HepG2 (cell line): ENCODE results near the gene PLBD2. TPM values are rescaled to one million over a fixed set of nuclear protein-coding genes. Genes with fewer than 3 reads are reported as not detected.

ENCODE experiments used
- ATAC-seq: fragments of 200-7000 bp; cut with Tn5 transposase; 3 replicates; pipeline ENCODE4 v1.9.1; 2020; ENCODE audit warnings: mild to moderate bottlenecking, moderate library complexity
- BruUV-seq: library from RNA; stranded (reverse); fragments of 400-500 nt; replicated peaks from 2 replicates; lab custom pipeline; 2021; lab: Mats Ljungman, UMichigan
- CTCF ChIA-PET: fragments of 300-600 bp; formaldehyde crosslinking; extraction: SDS; loops from one replicate; lab custom pipeline; 2021; ENCODE audit warnings: low total read pairs, inconsistent platforms, low intra/inter-chr PET ratio; lab: Yijun Ruan, JAX
- POLR2A ChIA-PET: fragments of 350-600 bp; sonication (Branson Sonifier 250); formaldehyde crosslinking; loops from one replicate; lab custom pipeline; 2020; ENCODE audit warnings: antibody characterized with exemption, inconsistent platforms; lab: Yijun Ruan, JAX
- DNase-seq: peaks from one replicate; pipeline ENCODE4 v3.0.0-alpha.2; 2015; ENCODE audit warnings: low spot score
- FAIRE-seq: peaks from 3 replicates; lab custom pipeline; 2011; peaks lifted over from hg19 to GRCh38; lab: Jason Lieb, UNC
- H2AFZ ChIP-seq: one replicate; pipeline ENCODE4 v1.6.1; 2011; ENCODE audit warnings: low read length, inconsistent platforms
- H3K27ac ChIP-seq: fragments of 300-600 bp; 3 replicates; pipeline ENCODE4 v1.8.0; 2011; ENCODE audit warnings: mixed run types, mild to moderate bottlenecking, mixed read lengths, low read length, inconsistent platforms; ENCODE audit not compliant: insufficient read depth; ENCODE audit errors: extremely low read length
- H3K27me3 ChIP-seq, 2 experiments: fragments of 200-600 bp in 1 of 2; 2 replicates in 1 of 2; 3 replicates in 1 of 2; pipeline versions ENCODE4 v1.6.0 to v1.8.0; 2011; ENCODE audit warnings: low read length in 2 of 2, mild to moderate bottlenecking in 2 of 2, moderate library complexity in 2 of 2, inconsistent platforms in 1 of 2; ENCODE audit not compliant: insufficient read depth in 2 of 2, control insufficient read depth in 1 of 2
- H3K36me3 ChIP-seq, 2 experiments: fragments of 200-600 bp in 1 of 2; replicated peaks in 1 of 2; 2 replicates in 1 of 2; 3 replicates in 1 of 2; pipeline versions ENCODE4 v1.5.1 to v1.8.0; 2011; ENCODE audit warnings: low read length in 2 of 2, inconsistent platforms in 1 of 2; ENCODE audit not compliant: insufficient read depth in 2 of 2, control insufficient read depth in 1 of 2
- H3K4me1 ChIP-seq: 2 replicates; pipeline ENCODE4 v1.5.1; 2012; ENCODE audit warnings: low read length, inconsistent platforms; ENCODE audit not compliant: insufficient read depth
- H3K4me2 ChIP-seq: 2 replicates; pipeline ENCODE4 v1.6.0; 2011; ENCODE audit warnings: low read depth, low read length, inconsistent platforms
- H3K4me3 ChIP-seq, 3 experiments: fragments of 200-600 bp in 1 of 3; sonication (generic), shearing (Covaris generic) in 1 of 3; replicated peaks in 1 of 3; 2 replicates each; pipeline ENCODE4 v1.5.1; 2011 to 2016; ENCODE audit warnings: low read length in 3 of 3, inconsistent platforms in 2 of 3, low read depth in 2 of 3, mild to moderate bottlenecking in 2 of 3, control low read depth in 1 of 3, mixed read lengths in 1 of 3; ENCODE audit not compliant: insufficient read depth in 1 of 3
- H3K79me2 ChIP-seq: one replicate; pipeline ENCODE4 v1.6.1; 2011; ENCODE audit warnings: low read length, inconsistent platforms; ENCODE audit not compliant: insufficient read depth
- H3K9ac ChIP-seq: 2 replicates; pipeline ENCODE4 v1.6.0; 2011; ENCODE audit warnings: mild to moderate bottlenecking, low read depth, low read length, inconsistent platforms; ENCODE audit not compliant: insufficient read depth
- H3K9me3 ChIP-seq: 2 replicates; pipeline ENCODE4 v1.5.1; 2012; ENCODE audit warnings: mild to moderate bottlenecking, low read length
- H4K20me1 ChIP-seq: 2 replicates; pipeline ENCODE4 v1.6.0; 2011; ENCODE audit warnings: inconsistent platforms, mild to moderate bottlenecking, low read length, moderate library complexity; ENCODE audit not compliant: insufficient read depth
- EED ChIP-seq: sonication (generic); formaldehyde crosslinking; IDR thresholded peaks from 2 replicates; pipeline ENCODE4 v1.5.0; 2020; ENCODE audit warnings: mild to moderate bottlenecking, missing genetic modification reagents
- FOXA3 ChIP-seq: IDR thresholded peaks from 2 replicates; pipeline ENCODE4 v1.6.1; 2016; ENCODE audit warnings: missing genetic modification reagents, missing compliant biosample characterization
- GZF1 ChIP-seq: sonication (generic); formaldehyde crosslinking; IDR thresholded peaks from 2 replicates; pipeline ENCODE4 v1.5.1; 2020; ENCODE audit warnings: mild to moderate bottlenecking, missing genetic modification reagents
- IRF2 ChIP-seq: IDR thresholded peaks from 2 replicates; pipeline ENCODE4 v1.6.1; 2018; ENCODE audit warnings: missing genetic modification reagents, missing compliant biosample characterization
- MEF2D ChIP-seq: sonication (generic); formaldehyde crosslinking; IDR thresholded peaks from 2 replicates; pipeline ENCODE4 v1.5.1; 2020; ENCODE audit warnings: mild to moderate bottlenecking, missing genetic modification reagents
- PHB2 ChIP-seq: fragments of 450-650 bp; IDR thresholded peaks from 2 replicates; pipeline ENCODE4 v1.6.1; 2018; ENCODE audit not compliant: partially characterized antibody
- PITX1 ChIP-seq: sonication (generic); formaldehyde crosslinking; IDR thresholded peaks from 2 replicates; pipeline ENCODE4 v1.5.1; 2020; ENCODE audit warnings: mild to moderate bottlenecking, missing genetic modification reagents
- RAD21 ChIP-seq: fragments of 450-650 bp; formaldehyde crosslinking; IDR thresholded peaks from 2 replicates; pipeline ENCODE4 v1.5.0; 2020; ENCODE audit warnings: mild to moderate bottlenecking
- SMC3 ChIP-seq: IDR thresholded peaks from 2 replicates; pipeline ENCODE4 v1.6.1; 2011; ENCODE audit warnings: low read length, improper control_type of control experiment
- XRCC5 ChIP-seq: fragments of 200-400 bp; formaldehyde crosslinking; optimal IDR thresholded peaks from 2 replicates; pipeline ENCODE3; 2017; ENCODE audit warnings: mild to moderate bottlenecking, low read length
- ZMYM3 ChIP-seq: sonication (generic); formaldehyde crosslinking; IDR thresholded peaks from 2 replicates; pipeline ENCODE4 v1.5.1; 2020; ENCODE audit warnings: mild to moderate bottlenecking, missing genetic modification reagents
- ZNF350 ChIP-seq: sonication (generic); formaldehyde crosslinking; IDR thresholded peaks from 2 replicates; pipeline ENCODE4 v1.4.0; 2020; ENCODE audit warnings: mild to moderate bottlenecking, low read depth, missing genetic modification reagents, borderline replicate concordance
- ZNF530 ChIP-seq: sonication (generic); formaldehyde crosslinking; IDR thresholded peaks from 2 replicates; pipeline ENCODE4 v1.5.0; 2020; ENCODE audit warnings: low read depth, mild to moderate bottlenecking, missing genetic modification reagents
- ZNF550 ChIP-seq: sonication (generic); formaldehyde crosslinking; IDR thresholded peaks from 2 replicates; pipeline ENCODE4 v1.4.0; 2020; ENCODE audit warnings: mild to moderate bottlenecking, missing genetic modification reagents, borderline replicate concordance
- WGBS: methylation state at CpG from one replicate; pipeline ENCODE4 v1.1.6; 2017; ENCODE audit warnings: low lambda C conversion rate; 5-methylcytosine and 5-hydroxymethylcytosine counted together
- in situ Hi-C: cut with HindIII; loops from 2 replicates; pipeline ENCODE4 v1.10.0; 2017; ENCODE audit warnings: low pct_unique_long_range_greater_than_20kb; ENCODE audit not compliant: extremely low pct_ligation_motif_present
- intact Hi-C: fragments of 100-400 bp; cut with micrococcal nuclease; formaldehyde crosslinking; loops from one replicate; pipeline ENCODE4 v1.10.0; 2022; ENCODE audit not compliant: unreplicated experiment
- polyA plus RNA-seq, 8 experiments: library from polyadenylated mRNA; depleted of rRNA in 3 of 8; stranded (reverse) in 7 of 8; unstranded in 1 of 8; fragments of >200 nt; fragmentation: Illumina TruSeq in 4 of 8; extraction: Trizol in 4 of 8; gene quantifications; 2 replicates each; pipeline versions ENCODE4 v1.2.1 to v1.2.3, GENCODE V29; 2011 to 2016; ENCODE audit warnings: low read depth in 4 of 8, missing spikeins in 1 of 8, mixed read lengths in 1 of 8; ENCODE audit not compliant: insufficient read depth in 1 of 8
- total RNA-seq, 5 experiments: library from RNA; depleted of rRNA; stranded (reverse); fragments of >200 nt; fragmentation: Illumina TruSeq; extraction: Trizol; gene quantifications; 2 replicates each; pipeline ENCODE4 v1.2.3, GENCODE V29; 2016; ENCODE audit warnings: low read depth in 1 of 5
- TF ChIP-seq, protein P1 (sequence below): sonication (generic); formaldehyde crosslinking; IDR thresholded peaks from 2 replicates; pipeline ENCODE4 v1.5.1; 2020; ENCODE audit warnings: mild to moderate bottlenecking, missing genetic modification reagents, moderate library complexity
- TF ChIP-seq, protein P2 (sequence below): sonication (generic); formaldehyde crosslinking; IDR thresholded peaks from 2 replicates; pipeline ENCODE4 v1.4.0; 2020; ENCODE audit warnings: missing genetic modification reagents

The PLBD2 gene
- total and polyA plus RNA-seq, 2 of the 13 experiments (the other 11 are each of a cell fraction or from before 2014, with no cell fraction given) = 6.7 to 8.5 TPM

- CTCF ChIA-PET = interaction anchor here (1.4 to 1.5 kb wide), 2 partner anchors 128 to 472 kb away, joined by 4 to 8 read pairs; no protein-coding TSS in a partner anchor
- WGBS = 4% methylated on average over 6 of the region's 8 CpGs
- Histone ChIP-seq H4K20me1 (no peaks in the 10 kb centered on the region), H3K9ac (no peak overlapping the region), H3K9me3 (no peaks in the 10 kb centered on the region), H3K4me2 (no peak overlapping the region), H3K79me2 (no peaks in the 10 kb centered on the region), H3K36me3 (no peaks in the 10 kb centered on the region), H3K27ac (no peak overlapping the region), H3K4me3 (no peak overlapping the region), H3K4me1 (peaks cover 7% of the 10 kb centered on the region; the same call in 1 of the 2 replicates), H3K27me3 (peaks cover 0 to 22% of the 10 kb centered on the region in 2 experiments; a peak in 1 of 5 replicates), H2AFZ (no peak overlapping the region)
- BruUV-seq = no TSS peak
- POLR2A ChIA-PET = no interaction called here
- ATAC-seq = peak; percentile 86
- in situ Hi-C loops = loop anchor here (10.0 kb wide), 1 partner anchor 475 kb away; no protein-coding TSS in a partner anchor
- peak; percentile 40 for DNase-seq
- intact Hi-C loops = loop anchor here (1.0 kb wide), 1 partner anchor 473 kb away; no protein-coding TSS in a partner anchor
- FAIRE-seq = peak; percentile 64
- TF ChIP-seq FOXA3 (CRISPR knock-in tag) (no peak), ZNF350 (0 out of 2 replicates have a peak, but pooled peaks have one; percentile 33), ZMYM3 (CRISPR knock-in tag) (no peak), RAD21 (CRISPR knock-in tag) (peak; percentile 58), EED (CRISPR knock-in tag) (0 out of 2 replicates have a peak, but pooled peaks have one; percentile 20), XRCC5 (peak; percentile 24), MEF2D (CRISPR knock-in tag) (no peak), SMC3 (peak; percentile 47), PITX1 (CRISPR knock-in tag) (0 out of 2 replicates have a peak, but pooled peaks have one; percentile 22), IRF2 (CRISPR knock-in tag) (no peak), PHB2 (no peak), ZNF530 (CRISPR knock-in tag) (no peak), GZF1 (no peak), ZNF550 (0 out of 2 replicates have a peak, but pooled peaks have one; percentile 22)
- TF ChIP-seq, protein P1, sequence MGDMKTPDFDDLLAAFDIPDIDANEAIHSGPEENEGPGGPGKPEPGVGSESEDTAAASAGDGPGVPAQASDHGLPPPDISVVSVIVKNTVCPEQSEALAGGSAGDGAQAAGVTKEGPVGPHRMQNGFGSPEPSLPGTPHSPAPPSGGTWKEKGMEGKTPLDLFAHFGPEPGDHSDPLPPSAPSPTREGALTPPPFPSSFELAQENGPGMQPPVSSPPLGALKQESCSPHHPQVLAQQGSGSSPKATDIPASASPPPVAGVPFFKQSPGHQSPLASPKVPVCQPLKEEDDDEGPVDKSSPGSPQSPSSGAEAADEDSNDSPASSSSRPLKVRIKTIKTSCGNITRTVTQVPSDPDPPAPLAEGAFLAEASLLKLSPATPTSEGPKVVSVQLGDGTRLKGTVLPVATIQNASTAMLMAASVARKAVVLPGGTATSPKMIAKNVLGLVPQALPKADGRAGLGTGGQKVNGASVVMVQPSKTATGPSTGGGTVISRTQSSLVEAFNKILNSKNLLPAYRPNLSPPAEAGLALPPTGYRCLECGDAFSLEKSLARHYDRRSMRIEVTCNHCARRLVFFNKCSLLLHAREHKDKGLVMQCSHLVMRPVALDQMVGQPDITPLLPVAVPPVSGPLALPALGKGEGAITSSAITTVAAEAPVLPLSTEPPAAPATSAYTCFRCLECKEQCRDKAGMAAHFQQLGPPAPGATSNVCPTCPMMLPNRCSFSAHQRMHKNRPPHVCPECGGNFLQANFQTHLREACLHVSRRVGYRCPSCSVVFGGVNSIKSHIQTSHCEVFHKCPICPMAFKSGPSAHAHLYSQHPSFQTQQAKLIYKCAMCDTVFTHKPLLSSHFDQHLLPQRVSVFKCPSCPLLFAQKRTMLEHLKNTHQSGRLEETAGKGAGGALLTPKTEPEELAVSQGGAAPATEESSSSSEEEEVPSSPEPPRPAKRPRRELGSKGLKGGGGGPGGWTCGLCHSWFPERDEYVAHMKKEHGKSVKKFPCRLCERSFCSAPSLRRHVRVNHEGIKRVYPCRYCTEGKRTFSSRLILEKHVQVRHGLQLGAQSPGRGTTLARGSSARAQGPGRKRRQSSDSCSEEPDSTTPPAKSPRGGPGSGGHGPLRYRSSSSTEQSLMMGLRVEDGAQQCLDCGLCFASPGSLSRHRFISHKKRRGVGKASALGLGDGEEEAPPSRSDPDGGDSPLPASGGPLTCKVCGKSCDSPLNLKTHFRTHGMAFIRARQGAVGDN = peak; percentile 62
- TF ChIP-seq, protein P2, sequence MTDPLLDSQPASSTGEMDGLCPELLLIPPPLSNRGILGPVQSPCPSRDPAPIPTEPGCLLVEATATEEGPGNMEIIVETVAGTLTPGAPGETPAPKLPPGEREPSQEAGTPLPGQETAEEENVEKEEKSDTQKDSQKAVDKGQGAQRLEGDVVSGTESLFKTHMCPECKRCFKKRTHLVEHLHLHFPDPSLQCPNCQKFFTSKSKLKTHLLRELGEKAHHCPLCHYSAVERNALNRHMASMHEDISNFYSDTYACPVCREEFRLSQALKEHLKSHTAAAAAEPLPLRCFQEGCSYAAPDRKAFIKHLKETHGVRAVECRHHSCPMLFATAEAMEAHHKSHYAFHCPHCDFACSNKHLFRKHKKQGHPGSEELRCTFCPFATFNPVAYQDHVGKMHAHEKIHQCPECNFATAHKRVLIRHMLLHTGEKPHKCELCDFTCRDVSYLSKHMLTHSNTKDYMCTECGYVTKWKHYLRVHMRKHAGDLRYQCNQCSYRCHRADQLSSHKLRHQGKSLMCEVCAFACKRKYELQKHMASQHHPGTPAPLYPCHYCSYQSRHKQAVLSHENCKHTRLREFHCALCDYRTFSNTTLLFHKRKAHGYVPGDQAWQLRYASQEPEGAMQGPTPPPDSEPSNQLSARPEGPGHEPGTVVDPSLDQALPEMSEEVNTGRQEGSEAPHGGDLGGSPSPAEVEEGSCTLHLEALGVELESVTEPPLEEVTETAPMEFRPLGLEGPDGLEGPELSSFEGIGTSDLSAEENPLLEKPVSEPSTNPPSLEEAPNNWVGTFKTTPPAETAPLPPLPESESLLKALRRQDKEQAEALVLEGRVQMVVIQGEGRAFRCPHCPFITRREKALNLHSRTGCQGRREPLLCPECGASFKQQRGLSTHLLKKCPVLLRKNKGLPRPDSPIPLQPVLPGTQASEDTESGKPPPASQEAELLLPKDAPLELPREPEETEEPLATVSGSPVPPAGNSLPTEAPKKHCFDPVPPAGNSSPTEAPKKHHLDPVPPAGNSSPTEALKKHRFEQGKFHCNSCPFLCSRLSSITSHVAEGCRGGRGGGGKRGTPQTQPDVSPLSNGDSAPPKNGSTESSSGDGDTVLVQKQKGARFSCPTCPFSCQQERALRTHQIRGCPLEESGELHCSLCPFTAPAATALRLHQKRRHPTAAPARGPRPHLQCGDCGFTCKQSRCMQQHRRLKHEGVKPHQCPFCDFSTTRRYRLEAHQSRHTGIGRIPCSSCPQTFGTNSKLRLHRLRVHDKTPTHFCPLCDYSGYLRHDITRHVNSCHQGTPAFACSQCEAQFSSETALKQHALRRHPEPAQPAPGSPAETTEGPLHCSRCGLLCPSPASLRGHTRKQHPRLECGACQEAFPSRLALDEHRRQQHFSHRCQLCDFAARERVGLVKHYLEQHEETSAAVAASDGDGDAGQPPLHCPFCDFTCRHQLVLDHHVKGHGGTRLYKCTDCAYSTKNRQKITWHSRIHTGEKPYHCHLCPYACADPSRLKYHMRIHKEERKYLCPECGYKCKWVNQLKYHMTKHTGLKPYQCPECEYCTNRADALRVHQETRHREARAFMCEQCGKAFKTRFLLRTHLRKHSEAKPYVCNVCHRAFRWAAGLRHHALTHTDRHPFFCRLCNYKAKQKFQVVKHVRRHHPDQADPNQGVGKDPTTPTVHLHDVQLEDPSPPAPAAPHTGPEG (CRISPR knock-in tag) = no peak
These were observed 81.2 kb downstream of the PLBD2 start for GRCh38 chr12:113439606-113440030.
